Gastrocnemius medialis (tissue), 4 donors: Measurements from ENCODE around the gene WASHC3.

ENCODE experiments used
- POLR2A ChIP-seq, 2 donors: fragments of 450-650 bp; IDR thresholded peaks; one replicate each; pipeline ENCODE4 v1.6.1; 2017; ENCODE audit warnings: antibody characterized with exemption in 2 of 2, mild to moderate bottlenecking in 2 of 2, moderate library complexity in 2 of 2
- TF ChIP-seq, protein P1 (sequence below), 5 experiments: fragments of 450-650 bp in 3 of 5; fragments of 200-600 bp in 2 of 5; sonication (generic) in 2 of 5; IDR thresholded peaks in 4 of 5; conservative IDR thresholded peaks in 1 of 5; 1 replicate in 4 of 5; 2 replicates in 1 of 5; pipeline ENCODE4 v1.5.1; 2016 to 2019; ENCODE audit warnings: antibody characterized with exemption in 5 of 5, mild to moderate bottlenecking in 3 of 5, moderate library complexity in 3 of 5

DNA sequence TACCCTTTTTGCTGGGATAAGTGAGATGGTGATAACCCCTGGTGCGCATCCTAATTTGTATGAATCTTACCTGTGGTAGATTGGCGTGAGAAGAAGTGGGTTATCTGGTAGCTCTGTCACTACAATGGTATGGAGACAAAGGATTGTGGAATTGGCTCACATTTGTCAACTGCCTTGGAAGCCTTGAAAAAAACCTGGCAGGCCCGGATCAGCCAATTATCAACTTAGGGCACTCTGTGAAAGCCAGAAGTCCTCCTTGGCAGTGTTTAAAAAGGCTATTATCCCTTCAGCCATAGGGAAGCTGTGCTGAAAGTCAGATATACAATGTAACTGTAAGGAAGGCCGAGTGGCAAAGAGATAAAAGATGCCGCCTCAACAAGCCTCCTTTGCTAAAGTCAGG lies 56.5 kb downstream of the WASHC3 start:
- TF ChIP-seq, protein P1, sequence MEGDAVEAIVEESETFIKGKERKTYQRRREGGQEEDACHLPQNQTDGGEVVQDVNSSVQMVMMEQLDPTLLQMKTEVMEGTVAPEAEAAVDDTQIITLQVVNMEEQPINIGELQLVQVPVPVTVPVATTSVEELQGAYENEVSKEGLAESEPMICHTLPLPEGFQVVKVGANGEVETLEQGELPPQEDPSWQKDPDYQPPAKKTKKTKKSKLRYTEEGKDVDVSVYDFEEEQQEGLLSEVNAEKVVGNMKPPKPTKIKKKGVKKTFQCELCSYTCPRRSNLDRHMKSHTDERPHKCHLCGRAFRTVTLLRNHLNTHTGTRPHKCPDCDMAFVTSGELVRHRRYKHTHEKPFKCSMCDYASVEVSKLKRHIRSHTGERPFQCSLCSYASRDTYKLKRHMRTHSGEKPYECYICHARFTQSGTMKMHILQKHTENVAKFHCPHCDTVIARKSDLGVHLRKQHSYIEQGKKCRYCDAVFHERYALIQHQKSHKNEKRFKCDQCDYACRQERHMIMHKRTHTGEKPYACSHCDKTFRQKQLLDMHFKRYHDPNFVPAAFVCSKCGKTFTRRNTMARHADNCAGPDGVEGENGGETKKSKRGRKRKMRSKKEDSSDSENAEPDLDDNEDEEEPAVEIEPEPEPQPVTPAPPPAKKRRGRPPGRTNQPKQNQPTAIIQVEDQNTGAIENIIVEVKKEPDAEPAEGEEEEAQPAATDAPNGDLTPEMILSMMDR (IDR thresholded peaks at IDR 0.05 in 4 of 5, conservative IDR thresholded peaks at IDR 0.05 in 1 of 5), result no peak
- no peak for TF ChIP-seq POLR2A (IDR thresholded peaks at IDR 0.05)
